ENCODE measurements around the gene GLO1.

The GLO1 gene

DNA sequence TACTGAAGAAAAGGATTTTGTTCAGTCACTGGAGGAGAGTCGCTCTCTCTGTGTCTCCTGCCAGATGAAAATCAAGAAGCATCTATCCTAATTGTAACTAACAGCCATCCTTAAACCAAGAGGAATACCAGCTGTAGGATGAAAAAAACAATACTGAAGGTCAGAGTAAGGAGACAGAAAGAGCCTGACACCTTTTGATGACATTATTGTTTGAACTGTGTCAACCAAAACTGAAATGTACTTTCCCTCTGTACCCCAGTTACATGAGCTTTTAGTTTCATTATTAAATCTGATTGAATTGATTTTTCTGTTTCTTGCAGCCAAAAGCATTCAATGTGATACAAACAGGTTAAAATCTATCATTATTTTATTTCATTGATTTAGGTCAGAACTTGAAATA is 46.0 kb downstream of the GLO1 start:
- DNase-seq: no peak

DNA sequence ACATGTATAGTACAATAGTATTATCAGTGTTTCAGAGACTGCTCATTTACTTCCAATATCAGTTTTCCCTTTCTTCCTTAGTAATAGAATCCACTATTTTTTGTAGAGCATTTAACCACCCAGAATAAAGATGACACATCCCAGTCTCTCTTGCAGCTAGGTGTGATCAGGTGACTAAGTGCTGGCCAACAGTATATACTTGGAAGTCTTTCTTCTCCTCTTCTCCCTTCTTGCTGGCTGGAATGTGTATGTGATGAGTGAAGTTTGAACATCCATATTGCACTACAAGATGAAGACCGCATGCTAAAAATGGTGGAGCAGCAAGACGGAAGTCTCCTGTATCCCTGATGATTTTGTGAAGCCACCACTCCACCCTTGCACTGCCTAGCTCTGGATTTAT is 48.7 kb downstream of the GLO1 start:
- no peak for DNase-seq

DNA sequence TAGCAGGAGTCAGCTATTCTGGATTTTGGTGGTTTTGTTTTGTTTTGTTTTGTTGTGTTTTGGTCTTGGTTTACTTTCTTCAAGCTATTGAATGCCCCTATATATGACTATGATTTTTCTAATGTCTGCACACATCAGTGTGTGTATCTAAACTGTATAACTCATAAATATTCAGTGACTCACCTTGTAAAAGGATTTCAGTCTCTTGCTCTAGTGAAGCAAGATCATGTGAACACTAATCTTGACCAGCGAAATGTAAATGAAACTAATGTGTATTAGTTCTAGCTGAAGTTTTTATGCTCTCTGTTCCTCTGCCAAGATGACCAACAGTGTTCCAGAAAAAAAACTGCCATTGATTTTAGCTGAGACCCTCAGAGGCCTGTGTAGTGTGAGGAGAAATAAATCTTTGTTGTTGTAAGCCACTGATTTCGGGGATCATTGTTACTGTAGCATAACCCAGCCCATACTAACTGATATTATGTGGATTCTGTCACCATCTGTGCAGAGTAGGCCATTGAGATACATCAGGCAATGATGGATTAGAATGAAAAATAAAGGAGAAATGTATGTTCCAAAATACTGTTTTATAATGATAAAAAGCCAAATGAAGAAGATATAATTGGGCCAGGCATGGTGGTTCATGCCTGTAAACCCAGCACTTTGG is 51.7 kb downstream of the GLO1 start:
- DNase-seq: no peak

DNA sequence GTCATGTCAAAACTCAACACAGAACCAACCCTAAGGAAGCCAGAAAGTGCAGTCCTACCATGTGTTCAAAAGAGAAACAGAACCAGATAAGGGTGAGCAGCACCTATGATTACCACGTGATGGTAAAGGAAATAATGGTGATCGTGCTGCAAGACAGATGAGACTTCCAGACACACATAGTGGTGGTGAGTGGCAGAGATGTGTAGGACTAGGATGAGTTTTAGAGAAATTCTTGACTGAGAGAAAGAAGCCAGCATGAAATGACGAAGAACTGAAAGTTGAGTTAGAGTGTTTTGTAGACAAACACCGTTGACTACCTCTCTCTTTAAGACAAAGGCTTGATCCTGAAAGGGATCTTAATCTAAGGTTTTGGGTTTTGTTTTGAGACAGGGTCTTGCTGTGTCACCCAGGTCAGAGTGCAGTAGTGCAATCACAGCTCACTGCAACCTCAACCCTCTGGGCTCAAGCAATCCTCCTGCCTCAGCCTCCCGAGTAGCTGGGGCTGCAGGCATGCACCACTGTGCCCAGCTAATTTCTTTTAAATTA is 52.7 kb downstream of the GLO1 start:
- no peak for DNase-seq

DNA sequence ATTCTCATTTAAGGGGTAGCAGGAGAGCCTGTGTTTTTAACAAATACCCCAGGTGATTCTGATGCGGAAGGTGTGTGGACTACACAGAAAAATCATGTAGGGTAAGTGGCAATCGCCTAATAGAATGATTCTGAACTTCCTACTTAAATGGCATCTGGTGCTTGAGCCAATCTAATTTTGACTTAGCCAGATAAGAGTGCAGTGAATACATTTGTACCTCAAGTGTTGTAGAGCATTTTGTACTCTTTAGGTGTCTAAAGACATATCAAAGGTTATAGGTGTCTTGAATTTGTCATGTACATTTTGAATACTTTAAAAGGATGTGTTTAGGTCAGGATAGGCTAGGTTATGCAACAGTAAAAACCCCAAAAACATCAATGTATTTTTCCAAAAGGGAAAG is 53.2 kb downstream of the GLO1 start:
- no peak for DNase-seq

DNA sequence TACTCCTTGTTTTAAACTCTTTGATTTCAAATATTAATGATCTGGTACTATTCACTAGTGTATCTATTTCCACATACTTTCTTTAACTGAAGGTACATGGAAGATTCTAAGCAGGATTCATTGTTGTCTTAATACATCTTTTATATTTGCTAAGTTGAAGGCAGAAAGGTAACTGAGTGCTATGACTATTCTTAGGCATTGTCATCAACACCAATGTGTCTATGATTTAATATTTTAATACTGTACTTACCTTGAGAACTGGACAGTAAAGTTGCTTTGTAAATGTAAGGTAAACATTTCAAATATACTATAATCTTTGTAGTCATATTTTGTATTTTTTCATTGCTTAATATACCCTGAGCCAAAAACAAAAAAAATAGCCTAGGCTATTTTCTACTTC is 54.3 kb downstream of the GLO1 start:
- DNase-seq: no peak

DNA sequence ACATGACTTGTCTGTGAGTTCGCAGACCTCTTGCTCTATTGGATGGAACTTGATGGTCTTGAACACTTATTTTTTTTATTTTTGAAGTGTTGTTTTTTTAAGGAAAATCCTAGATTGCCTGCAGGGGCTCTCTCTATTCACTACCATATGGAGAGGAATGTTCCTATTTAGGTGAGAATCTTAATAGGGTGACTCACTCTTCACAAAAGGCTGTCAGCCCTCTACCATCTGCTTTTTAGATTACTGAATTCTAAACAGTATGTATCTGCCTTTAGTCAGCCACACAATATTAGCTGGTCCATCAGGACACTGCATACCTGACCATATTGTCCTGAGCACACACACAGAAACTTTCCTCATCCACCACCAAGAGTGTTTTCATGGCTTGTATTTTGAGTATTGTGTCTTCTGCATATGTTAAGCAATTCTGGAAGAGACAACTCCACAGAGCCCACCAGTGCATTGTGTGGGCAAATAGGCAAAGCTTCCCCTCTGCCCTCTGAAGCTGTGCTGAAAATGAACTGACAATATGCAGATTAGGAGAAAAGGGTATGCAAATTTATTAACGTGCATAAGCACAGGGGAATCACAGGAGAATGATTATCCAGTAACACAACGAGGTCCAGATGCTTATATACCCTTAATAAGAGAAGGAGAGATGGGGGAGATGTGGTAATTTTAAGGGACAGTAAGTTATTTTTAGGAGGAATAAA is 56.6 kb downstream of the GLO1 start:
- DNase-seq: no peak

DNA sequence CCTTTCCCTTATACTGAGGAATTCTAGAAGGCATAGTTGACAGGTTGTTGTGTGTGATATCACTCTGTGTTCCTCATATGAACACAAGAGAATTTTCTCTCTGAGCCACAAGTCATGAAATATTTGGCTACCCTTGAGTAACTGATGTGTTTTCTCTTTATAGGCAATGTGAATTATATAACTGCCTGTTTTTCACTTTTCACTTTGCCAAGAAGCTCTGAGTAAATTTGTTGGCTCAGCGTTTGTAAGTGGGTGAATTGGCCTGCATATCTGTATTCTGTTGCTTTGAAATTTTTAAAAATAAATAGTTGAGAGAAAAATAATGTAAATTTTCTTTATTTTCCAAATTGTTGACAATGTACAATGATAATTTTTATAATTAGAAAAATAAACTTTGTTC is 58.0 kb downstream of the GLO1 start:
- DNase-seq: no peak

DNA sequence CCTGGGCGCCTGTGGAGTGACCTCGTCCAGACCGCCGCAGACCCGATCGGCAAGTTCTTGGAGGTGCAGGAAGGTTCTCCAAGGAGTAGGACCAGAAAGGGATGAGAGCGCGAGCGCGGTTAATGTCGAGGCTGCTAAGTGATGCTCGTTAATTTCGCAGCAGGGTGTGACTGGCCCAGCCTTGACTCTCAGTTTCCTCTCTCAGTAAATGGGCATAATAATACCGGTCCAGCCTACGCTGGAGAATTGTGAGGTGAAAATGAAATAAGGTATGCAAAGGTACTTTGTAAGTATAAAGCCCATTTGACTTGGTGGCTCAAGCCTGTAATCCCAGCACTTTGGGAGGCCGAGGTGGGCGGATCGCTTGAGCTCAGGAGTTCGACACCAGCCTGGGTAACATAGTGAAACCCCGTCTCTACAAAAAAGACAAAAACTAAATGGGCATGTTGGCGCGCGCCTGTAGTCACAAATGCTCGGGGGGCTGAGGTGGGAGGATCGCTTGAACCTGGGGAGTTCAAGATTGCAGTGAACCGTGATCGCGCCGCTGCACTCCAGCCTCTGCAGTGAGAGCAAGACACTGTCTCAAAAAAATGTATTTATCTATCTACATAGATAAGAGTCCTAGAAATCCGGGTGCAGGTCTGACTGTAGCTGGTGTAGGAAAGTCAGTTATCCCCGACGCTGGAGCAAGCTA is 62.6 kb downstream of the GLO1 start:
- DNase-seq: peak in 1 of 2 donors; percentile 2

DNA sequence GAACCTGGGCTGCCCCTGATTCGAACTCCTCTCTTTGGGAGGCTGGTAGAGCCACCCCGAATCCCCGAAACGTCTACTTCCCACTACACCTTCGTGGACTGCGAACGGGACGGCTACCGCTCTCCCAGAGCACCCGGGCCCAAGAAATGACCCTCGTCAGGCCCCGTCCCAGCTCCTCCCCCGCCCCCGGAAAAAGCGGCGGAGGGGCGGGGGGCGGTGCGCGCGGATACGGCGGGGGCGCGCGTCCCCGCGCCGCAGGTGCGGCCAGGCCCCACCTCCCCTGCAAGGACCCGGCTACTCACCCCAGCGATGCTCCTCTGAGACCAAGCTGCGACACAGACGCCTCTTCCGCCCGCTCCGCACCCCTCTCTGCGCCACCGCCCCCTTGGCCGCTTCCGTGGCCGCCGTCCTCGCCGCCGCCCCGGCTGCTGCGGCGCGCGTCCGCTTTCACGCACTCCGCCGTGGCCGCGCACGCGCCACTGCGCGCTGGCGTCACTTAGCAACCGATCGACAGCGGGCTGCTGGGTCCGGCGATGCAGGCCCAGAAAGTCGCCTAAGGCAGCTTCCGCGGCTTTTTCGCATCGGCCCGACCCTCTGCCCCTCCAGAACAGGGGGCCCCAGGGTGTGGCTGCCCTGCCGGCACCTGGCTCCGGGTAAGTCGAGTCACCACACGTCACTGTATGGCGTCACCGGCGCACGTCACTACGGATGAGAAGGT is 63.3 kb downstream of the GLO1 start, which contains the start of gene BTBD9:
TSS of gene BTBD9 (minus strand) at position 432 of the 718 bp plus-strand sequence.
- DNase-seq: peak; percentile 71 to 72

DNA sequence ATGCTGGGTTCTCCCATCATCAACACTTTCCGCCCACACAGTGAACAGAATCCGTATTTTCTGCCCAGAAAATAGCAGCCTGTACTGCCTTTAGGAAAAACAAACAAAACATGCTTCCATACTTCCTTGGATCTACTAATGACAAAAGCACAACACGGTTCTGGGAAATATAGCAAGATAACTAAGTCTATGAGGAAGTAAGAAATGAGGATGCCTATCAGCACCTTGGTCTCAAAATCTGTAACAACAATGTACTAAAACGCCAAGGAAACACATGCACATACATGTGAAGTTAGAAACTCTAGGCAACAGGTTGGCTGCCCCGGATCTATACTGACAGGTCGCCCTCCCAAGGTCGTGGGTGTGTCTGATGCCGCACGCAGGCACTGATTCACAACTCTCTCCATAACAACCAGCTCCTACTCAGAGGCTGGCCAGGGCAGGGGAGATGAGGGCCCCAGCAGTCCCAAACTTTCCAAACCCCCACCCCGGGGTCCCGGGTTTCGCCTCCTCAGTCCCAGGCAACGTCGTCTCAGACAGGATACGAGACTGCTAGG is 63.9 kb downstream of the GLO1 start:
- peak; percentile 68 to 70 for DNase-seq

DNA sequence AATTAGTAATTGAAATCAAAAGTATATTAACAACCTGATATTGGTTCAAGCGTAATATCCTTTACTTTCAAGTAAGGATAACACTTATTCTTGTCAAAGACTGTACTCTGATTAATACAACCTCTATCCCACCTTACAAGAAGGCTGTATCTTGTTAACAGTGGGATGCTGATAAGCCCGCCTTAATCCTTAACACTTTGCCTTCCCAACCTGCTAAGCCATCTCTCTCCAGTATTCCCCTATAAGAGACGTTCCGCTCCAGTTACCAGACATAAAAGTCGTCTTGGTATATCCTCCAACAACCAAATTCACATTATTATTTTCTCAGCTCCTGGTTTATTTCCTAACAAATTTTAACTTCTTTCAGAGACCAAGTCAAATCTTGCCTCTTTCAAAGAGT is 65.2 kb downstream of the GLO1 start:
- no peak for DNase-seq

DNA sequence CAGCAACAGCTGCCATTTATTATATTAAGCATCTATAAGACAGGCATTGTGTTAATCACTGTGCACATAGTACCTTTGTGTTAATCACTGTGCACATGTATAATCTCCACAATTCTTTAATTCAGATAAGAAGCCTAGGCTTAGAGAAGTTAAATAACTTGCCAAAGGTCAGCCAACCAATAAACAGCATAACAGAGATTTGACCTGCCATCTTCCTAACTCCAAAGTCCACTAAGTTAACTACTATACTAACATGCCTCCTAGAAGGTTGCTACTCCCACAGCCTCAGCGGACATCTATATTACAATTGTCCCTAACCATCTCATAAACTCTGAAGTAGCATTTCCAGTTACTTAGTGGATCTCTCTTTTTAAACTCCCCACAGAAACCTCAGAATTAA is 66.9 kb downstream of the GLO1 start:
- DNase-seq: no peak

DNA sequence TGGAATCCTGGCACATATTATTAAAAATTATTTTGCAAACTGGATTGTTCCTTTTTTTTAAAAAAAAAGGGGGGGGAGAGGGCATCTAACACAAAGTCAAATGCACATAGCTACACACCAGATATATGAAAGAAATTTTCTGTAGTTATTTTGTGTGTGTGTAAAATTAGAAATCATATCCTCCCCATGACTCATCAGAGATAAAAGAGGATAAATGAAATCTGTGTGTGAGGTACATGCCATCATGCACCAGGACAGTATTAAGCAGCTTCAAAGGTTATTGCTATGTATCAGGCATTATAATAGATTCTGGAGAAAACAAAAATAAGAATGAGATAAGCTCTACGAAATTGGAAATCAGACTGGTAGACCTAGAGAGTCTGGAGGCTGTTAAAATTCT is 68.4 kb downstream of the GLO1 start:
- no peak for DNase-seq

DNA sequence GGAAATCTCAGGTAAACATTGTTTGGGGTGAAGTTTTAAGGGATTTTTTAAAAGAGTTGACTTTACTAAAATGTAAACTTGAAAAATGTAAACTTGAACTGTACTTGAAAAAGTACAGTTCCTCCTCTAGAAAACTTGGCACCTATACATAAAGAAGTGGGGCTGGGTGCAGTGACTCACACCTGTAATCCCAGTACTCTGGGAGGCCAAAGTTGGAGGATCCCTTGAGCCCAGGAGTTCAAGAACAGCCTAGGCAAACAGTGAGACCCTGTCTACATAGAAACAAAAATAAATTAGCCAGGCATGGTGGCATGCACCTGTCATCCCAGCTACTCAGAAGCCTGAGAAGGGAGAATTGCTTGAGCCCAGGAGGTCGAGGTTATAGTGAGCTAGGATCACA is 70.5 kb downstream of the GLO1 start:
- no peak for DNase-seq

DNA sequence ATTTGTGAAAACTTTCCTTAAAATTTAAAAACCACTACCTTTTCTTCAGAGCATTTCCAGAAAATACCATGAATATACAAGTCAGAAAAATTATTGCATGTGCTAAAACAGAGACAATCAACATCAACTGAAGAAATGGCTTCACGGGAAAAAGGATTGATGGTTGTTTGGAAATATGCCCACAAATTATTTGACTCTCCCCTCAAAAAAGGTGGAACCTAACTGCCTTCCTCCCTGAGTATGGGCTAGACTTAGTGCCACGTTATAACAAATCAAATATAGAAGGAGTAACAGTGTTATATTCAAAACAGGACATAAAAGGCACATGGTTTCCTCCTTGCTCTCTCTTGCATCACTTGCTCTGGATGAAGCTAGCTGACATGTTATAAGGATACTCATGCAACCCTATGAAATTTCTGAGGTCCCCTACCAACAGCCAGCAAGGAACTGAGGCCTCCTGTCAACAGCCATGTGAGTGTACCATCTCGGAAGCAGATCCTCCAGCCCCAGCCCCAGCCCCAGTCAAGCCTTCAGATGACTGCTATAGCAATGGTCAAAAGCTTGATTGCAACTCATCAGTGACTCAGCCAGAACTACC is 71.7 kb downstream of the GLO1 start:
- DNase-seq: no peak

Measured in activated CD4-positive, alpha-beta T cell treated with anti-CD3 and anti-CD28 coated beads for 4 hours (primary cell).